Measurements from ENCODE around the gene ERH. TPM values are rescaled to one million over a fixed set of nuclear protein-coding genes. Genes with fewer than 3 reads are reported as not detected.
"Not testable (repeated sequence)": the region's sequence is repeated elsewhere in the genome, so short reads cannot be mapped to it uniquely, and the experiment has no call there.

The ERH gene
- total RNA-seq (2014; rRNA removed; shearing (Covaris generic)) = 112 and 191 TPM in 2 replicates
- polyA plus RNA-seq (2015; cell fraction: cytosol; rRNA removed) = 150 and 200 TPM in 2 replicates
- polyA plus RNA-seq (2015; cell fraction: nucleus; rRNA removed) = 27.7 and 42.4 TPM in 2 replicates

GRCh38 chr14:69398053-69398817 is at the start of gene ERH, which contains the start of gene SLC39A9:
Gene ERH (minus strand): TSS chr14:69398299. CDS start chr14:69398233, 66 bp downstream.
Gene SLC39A9 (plus strand): TSS chr14:69398692. CDS start chr14:69399370, 678 bp downstream.
- DNase-seq (ENCODE audit: low read depth, low spot score) = peak; percentile 97

GRCh38 chr14:69443296-69443805 is 45.3 kb upstream of the ERH start:
- no peak for DNase-seq (ENCODE audit: low read depth, low spot score)
- in situ Hi-C loops (cut with HindIII; ENCODE audit: low pct_unique_long_range_greater_than_20kb, low sequenced_read_pairs) = no loop called here

More at GRCh38 chr14:69398053-69398817, at the start of gene ERH, which contains the start of gene SLC39A9:
- in situ Hi-C loops (cut with HindIII; ENCODE audit: low pct_unique_long_range_greater_than_20kb, low sequenced_read_pairs) = no loop called here

- in situ Hi-C loops (cut with HindIII; ENCODE audit: low pct_unique_long_range_greater_than_20kb, low sequenced_read_pairs) = no loop called here
- DNase-seq (ENCODE audit: low read depth, low spot score) = no peak
Observed at GRCh38 chr14:69441948-69442347, 43.8 kb upstream of the ERH start.

- no peak for DNase-seq (ENCODE audit: low read depth, low spot score)
Observed at GRCh38 chr14:69439521-69440270, 41.6 kb upstream of the ERH start.

GRCh38 chr14:69432364-69432763 is 34.3 kb upstream of the ERH start:
- in situ Hi-C loops (cut with HindIII; ENCODE audit: low pct_unique_long_range_greater_than_20kb, low sequenced_read_pairs) = no loop called here
- DNase-seq (ENCODE audit: low read depth, low spot score) = no peak

More at GRCh38 chr14:69439521-69440270, 41.6 kb upstream of the ERH start:
- in situ Hi-C loops (cut with HindIII; ENCODE audit: low pct_unique_long_range_greater_than_20kb, low sequenced_read_pairs) = no loop called here

GRCh38 chr14:69430306-69430939 is 32.3 kb upstream of the ERH start:
- in situ Hi-C loops (cut with HindIII; ENCODE audit: low pct_unique_long_range_greater_than_20kb, low sequenced_read_pairs) = no loop called here
- no peak for DNase-seq (ENCODE audit: low read depth, low spot score)

- in situ Hi-C loops (cut with HindIII; ENCODE audit: low pct_unique_long_range_greater_than_20kb, low sequenced_read_pairs) = no loop called here
- no peak for DNase-seq (ENCODE audit: low read depth, low spot score)
Observed at GRCh38 chr14:69429643-69430042, 31.5 kb upstream of the ERH start.

- in situ Hi-C loops (cut with HindIII; ENCODE audit: low pct_unique_long_range_greater_than_20kb, low sequenced_read_pairs) = no loop called here
- DNase-seq (ENCODE audit: low read depth, low spot score) = no peak
Observed at GRCh38 chr14:69428289-69428998, 30.3 kb upstream of the ERH start.

- no peak for DNase-seq (ENCODE audit: low read depth, low spot score)
- in situ Hi-C loops (cut with HindIII; ENCODE audit: low pct_unique_long_range_greater_than_20kb, low sequenced_read_pairs) = no loop called here
Observed at GRCh38 chr14:69427596-69427995, 29.5 kb upstream of the ERH start.

GRCh38 chr14:69424149-69424923 is 26.2 kb upstream of the ERH start:
- in situ Hi-C loops (cut with HindIII; ENCODE audit: low pct_unique_long_range_greater_than_20kb, low sequenced_read_pairs) = no loop called here
- DNase-seq (ENCODE audit: low read depth, low spot score) = no peak

GRCh38 chr14:69423279-69423678 is 25.2 kb upstream of the ERH start:
- in situ Hi-C loops (cut with HindIII; ENCODE audit: low pct_unique_long_range_greater_than_20kb, low sequenced_read_pairs) = no loop called here

GRCh38 chr14:69416087-69416486 is 18.0 kb upstream of the ERH start:
- DNase-seq (ENCODE audit: low read depth, low spot score); in situ Hi-C loops (cut with HindIII; ENCODE audit: low pct_unique_long_range_greater_than_20kb, low sequenced_read_pairs): not testable (repeated sequence)

More at GRCh38 chr14:69423279-69423678, 25.2 kb upstream of the ERH start:
- no peak for DNase-seq (ENCODE audit: low read depth, low spot score)

GRCh38 chr14:69413483-69413882 is 15.4 kb upstream of the ERH start:
- no peak for DNase-seq (ENCODE audit: low read depth, low spot score)
- in situ Hi-C loops (cut with HindIII; ENCODE audit: low pct_unique_long_range_greater_than_20kb, low sequenced_read_pairs) = no loop called here

GRCh38 chr14:69408331-69408960 is 10.3 kb upstream of the ERH start:
- no peak for DNase-seq (ENCODE audit: low read depth, low spot score)
- in situ Hi-C loops (cut with HindIII; ENCODE audit: low pct_unique_long_range_greater_than_20kb, low sequenced_read_pairs) = no loop called here

GRCh38 chr14:69405762-69406161 is 7.7 kb upstream of the ERH start:
- DNase-seq (ENCODE audit: low read depth, low spot score) = no peak
- in situ Hi-C loops (cut with HindIII; ENCODE audit: low pct_unique_long_range_greater_than_20kb, low sequenced_read_pairs) = no loop called here

- in situ Hi-C loops (cut with HindIII; ENCODE audit: low pct_unique_long_range_greater_than_20kb, low sequenced_read_pairs) = no loop called here
- peak; percentile 20 for DNase-seq (ENCODE audit: low read depth, low spot score)
Observed at GRCh38 chr14:69404883-69405282, 6.8 kb upstream of the ERH start.

Data from SK-MEL-5 (cell line).